Measurements from ENCODE around the gene SRRM5.

GRCh38 chr19:43626838-43627237, 14.9 kb downstream of the SRRM5 start:
- TF ChIP-seq, protein P1, sequence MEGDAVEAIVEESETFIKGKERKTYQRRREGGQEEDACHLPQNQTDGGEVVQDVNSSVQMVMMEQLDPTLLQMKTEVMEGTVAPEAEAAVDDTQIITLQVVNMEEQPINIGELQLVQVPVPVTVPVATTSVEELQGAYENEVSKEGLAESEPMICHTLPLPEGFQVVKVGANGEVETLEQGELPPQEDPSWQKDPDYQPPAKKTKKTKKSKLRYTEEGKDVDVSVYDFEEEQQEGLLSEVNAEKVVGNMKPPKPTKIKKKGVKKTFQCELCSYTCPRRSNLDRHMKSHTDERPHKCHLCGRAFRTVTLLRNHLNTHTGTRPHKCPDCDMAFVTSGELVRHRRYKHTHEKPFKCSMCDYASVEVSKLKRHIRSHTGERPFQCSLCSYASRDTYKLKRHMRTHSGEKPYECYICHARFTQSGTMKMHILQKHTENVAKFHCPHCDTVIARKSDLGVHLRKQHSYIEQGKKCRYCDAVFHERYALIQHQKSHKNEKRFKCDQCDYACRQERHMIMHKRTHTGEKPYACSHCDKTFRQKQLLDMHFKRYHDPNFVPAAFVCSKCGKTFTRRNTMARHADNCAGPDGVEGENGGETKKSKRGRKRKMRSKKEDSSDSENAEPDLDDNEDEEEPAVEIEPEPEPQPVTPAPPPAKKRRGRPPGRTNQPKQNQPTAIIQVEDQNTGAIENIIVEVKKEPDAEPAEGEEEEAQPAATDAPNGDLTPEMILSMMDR (IDR thresholded peaks at IDR 0.05) = no peak
- TF ChIP-seq POLR2AphosphoS5 (IDR thresholded peaks at IDR 0.05) = no peak
- no peak for TF ChIP-seq POLR2A (IDR thresholded peaks at IDR 0.05)
